GM23338 (cell line): Measurements from ENCODE around the gene SEC16A.

Source experiments
- CREB1 ChIP-seq: fragments of 250-450 bp; sonication (Bioruptor Pico); IDR thresholded peaks from 2 replicates; pipeline ENCODE4 v1.5.0; 2020; ENCODE audit warnings: low read depth, mild to moderate bottlenecking, moderate library complexity
- POLR2AphosphoS5 ChIP-seq: IDR thresholded peaks from 2 replicates; pipeline ENCODE4 v1.6.1; 2016; ENCODE audit warnings: antibody characterized with exemption, low read depth
- TF ChIP-seq, protein P1 (sequence below), 2 experiments: fragments of 200-600 bp in 1 of 2; sonication (generic) in 1 of 2; conservative IDR thresholded peaks; 2 replicates each; pipeline versions ENCODE4 v1.5.1 to v1.6.1; 2016 to 2017; ENCODE audit warnings: antibody characterized with exemption in 2 of 2, low read depth in 2 of 2, mild to moderate bottlenecking in 2 of 2, moderate library complexity in 1 of 2

DNA sequence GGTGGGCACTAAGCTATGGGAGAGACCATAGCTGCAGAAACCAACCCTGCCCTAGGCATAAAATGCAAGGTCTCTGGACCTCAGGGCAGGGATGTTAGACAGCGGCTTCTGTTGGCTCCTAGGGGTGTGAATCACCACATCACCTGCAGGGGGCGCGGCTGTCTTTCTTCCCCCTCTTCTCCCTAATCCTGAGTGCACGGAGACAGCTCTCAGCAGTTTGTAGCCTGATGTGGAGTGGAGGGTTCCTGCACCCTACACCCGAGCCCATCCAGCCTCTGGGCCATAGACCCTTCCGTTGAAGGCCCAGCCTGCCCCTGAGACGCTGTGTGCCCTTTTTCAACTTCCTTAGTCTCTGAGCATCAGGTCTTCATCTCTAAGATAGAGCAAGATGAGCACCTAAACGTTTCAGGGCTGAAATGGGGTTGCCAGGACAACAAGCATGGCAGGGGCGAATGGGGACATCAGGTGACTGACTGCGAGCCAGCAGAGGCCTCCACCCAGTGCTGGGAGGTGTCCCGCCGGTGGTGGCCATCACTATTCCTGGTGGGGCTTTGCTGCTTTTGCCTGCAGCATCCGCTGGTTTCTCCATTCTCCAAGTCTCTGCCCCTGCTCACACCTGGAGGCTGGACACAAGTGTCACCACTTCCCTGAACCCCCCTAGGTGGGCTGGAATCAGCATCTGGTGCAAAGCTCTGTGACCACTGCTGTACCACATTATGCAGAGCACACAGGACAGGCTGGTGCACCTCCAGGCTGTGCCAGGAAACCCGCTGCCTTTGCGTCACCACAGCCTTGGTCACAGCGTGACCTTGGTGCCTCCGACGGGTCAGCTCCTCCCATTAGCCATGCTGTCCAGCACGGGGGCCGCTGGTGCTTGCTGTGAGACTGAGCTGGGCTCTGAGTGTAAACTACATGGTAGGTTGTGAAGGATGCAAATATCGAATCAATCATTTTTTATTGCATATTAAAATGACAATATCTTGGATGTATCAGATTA, 2.5 kb upstream of the SEC16A start:
- TF ChIP-seq CREB1 (CRISPR knock-in tag) (no peak), POLR2AphosphoS5 (no peak)
- TF ChIP-seq, protein P1, sequence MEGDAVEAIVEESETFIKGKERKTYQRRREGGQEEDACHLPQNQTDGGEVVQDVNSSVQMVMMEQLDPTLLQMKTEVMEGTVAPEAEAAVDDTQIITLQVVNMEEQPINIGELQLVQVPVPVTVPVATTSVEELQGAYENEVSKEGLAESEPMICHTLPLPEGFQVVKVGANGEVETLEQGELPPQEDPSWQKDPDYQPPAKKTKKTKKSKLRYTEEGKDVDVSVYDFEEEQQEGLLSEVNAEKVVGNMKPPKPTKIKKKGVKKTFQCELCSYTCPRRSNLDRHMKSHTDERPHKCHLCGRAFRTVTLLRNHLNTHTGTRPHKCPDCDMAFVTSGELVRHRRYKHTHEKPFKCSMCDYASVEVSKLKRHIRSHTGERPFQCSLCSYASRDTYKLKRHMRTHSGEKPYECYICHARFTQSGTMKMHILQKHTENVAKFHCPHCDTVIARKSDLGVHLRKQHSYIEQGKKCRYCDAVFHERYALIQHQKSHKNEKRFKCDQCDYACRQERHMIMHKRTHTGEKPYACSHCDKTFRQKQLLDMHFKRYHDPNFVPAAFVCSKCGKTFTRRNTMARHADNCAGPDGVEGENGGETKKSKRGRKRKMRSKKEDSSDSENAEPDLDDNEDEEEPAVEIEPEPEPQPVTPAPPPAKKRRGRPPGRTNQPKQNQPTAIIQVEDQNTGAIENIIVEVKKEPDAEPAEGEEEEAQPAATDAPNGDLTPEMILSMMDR (conservative IDR thresholded peaks at IDR 0.05; ENCODE audit: low read depth in 2 of 2), result peak; percentile 79 to 90
